GM19193 (cell line): ENCODE measurements around the gene HRCT1.

Experiments
- POLR2A ChIP-seq: IDR thresholded peaks from 4 replicates; pipeline ENCODE4 v1.6.1; 2011; ENCODE audit not compliant: insufficient read depth, insufficient read length; ENCODE audit errors: extremely low read depth

The HRCT1 gene

DNA sequence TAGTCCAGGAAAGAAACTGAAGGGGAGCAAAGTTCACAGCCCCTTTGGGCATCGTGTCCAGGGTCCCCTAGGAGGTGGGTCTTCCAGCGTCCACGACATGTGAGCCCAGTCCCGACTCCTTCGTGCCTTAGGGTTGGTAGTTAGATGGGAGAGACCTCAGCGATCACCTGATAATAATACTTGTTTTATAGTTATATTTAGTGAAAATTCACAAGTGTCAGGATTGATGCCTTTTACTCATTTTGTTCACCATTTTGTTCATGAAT is 23.4 kb downstream of the HRCT1 start:
- TF ChIP-seq POLR2A = no peak

DNA sequence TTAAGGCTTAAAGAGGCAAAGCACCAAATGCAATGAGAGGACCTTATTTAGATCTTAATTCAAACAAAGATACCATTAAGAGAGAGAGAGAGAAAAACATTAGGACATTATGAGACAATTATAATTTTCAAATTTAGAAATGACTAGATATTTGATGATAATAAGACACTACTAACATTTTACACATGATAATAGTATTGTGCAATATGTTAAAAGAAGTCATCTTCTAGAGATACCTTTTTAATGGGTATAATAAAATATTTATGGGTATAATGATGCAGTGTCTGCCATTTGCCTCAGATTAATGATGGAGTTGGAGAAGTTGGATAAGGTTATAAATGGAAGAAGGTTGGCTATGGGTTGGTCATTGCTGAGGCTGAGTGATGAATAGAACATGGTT is 24.5 kb downstream of the HRCT1 start:
- TF ChIP-seq POLR2A = no peak

- TF ChIP-seq POLR2A = no peak
Measured at GRCh38 chr9:35930989-35931388, 25.0 kb downstream of the HRCT1 start.

DNA sequence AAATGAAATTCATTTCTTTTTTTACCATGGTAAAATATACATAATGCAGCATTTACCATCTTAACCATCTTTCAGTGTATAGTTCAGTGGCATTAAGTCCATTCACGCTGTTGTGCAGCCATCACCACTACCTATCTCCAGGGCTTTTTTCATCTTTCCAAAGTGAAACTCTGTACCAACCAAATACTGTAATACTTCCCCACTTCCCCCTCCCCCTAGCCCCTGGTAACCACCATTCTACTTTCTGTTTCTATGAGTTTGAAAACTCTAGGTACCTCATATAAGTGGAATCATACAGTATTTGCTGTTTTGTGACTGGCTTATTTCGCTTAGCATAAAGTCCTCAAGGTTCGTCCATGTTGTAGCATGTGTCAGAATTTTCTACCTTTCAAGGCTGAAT is 26.7 kb downstream of the HRCT1 start:
- no peak for TF ChIP-seq POLR2A

GRCh38 chr9:35933550-35934067 is 27.6 kb downstream of the HRCT1 start:
- TF ChIP-seq POLR2A = no peak

GRCh38 chr9:35935261-35935660 is 29.3 kb downstream of the HRCT1 start:
- no peak for TF ChIP-seq POLR2A

- no peak for TF ChIP-seq POLR2A
Measured at GRCh38 chr9:35935755-35936509, 29.9 kb downstream of the HRCT1 start.

- no peak for TF ChIP-seq POLR2A
Measured at GRCh38 chr9:35937227-35937626, 31.2 kb downstream of the HRCT1 start.

DNA sequence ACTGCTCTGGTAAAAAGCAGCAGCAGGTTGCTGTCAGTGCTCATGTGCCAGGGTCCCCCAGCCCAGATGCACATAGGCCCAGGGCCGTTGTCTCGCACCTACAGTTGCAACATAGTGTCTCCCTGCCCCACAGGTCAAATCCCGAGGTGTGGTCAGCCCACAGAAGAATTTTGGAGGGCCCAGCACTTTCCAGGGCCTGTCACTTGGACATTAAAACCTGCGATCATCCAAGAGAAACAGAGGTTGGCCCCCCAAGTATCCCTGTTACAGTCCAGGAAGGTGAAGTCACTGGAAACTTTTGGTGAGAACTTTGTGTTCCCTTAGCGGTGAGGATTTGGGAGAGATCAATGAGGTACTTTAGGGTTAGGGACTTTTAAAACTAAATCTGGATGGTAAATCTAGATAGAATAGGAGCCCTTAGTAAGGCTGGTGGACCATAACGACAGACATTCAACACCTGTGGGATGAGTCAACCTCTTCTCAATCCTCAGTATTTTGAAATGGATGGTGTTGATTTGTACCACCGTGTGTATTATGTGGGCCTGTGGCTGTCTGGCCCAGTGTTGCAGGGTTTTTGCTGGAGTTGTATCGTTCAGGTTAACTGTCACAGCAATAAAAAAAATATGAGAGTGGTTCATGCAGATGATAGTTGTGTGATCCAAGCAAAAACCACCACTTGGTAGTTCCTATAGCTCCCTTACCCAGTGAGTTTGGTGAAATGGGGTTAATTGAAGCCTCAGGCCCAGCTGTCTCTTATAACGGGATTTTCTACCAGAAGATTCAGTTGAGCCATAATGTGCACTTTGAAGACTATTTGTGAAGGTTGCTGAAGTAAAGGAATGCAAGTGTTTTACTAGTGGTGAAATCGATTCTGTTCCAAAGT is 32.7 kb downstream of the HRCT1 start:
- TF ChIP-seq POLR2A = no peak

GRCh38 chr9:35939679-35940250 is 33.8 kb downstream of the HRCT1 start:
- TF ChIP-seq POLR2A = no peak

DNA sequence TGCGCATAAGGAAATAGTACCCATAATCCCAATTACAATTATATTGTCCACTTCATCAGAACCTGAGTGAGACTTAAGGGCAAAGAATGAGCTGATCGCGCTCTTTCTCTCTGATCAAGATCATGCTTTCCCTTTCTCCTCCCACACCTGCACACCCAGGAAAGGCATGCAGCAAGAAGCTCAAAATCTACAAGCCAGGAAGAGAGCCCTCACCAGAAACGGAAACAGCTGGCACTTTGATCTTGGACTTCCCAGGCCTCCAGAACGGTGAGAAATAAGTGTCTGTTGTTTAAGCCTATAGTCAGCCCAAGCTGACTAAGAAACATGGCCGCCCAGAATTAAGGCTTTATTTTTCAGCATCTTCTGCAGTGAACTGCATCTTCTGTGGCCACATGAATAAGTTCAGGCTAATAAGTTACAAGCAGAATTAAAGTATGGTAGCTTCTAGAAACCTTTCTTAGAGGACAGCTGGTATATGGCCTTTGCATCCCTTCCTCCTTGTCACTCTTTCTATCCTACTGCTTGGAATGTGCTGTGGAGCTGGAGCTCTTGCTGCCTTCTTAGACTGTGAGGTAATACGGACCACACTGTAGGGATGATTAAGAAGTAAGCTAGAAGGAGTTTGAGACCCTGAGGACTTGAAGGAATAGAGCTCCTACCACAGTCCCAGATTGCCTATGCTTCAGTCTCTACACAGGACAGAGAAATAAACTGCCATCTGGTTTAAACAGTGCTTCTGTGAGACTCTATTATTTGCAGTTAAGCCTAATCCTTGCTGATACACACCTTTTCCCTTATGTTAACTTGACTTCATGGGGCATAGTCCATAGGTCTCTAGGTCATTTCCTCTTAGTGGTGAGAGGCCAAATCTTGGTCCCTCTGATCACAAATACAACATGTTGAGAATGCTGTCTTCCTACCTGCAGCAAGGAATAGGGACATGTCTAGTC is 34.7 kb downstream of the HRCT1 start:
- TF ChIP-seq POLR2A = no peak

DNA sequence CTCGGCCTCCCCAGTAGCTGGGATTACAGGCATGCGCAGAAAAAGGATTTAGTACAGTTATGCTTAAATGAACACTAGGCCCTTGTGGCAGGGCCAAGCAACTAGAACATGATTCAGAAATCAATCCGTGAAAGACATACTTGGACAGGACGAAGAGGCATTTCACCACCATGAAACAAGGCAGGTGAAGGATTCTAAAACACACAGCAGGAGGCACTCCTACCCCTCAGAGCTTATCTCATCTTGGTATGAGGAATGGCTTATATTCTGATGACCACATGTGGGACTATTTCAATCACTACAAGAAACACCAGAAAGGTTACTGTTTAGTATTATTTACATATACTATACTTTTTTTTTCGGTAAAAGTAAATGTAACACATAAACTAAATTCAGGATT is 36.3 kb downstream of the HRCT1 start:
- TF ChIP-seq POLR2A = no peak

- TF ChIP-seq POLR2A = no peak
Measured at GRCh38 chr9:35944173-35944572, 38.2 kb downstream of the HRCT1 start.

- no peak for TF ChIP-seq POLR2A
Measured at GRCh38 chr9:35944841-35945240, 38.8 kb downstream of the HRCT1 start.
